ENCODE data around the gene LEFTY2.
"Not testable (repeated sequence)": the region's sequence is repeated elsewhere in the genome, so short reads cannot be mapped to it uniquely, and the experiment has no call there.

The LEFTY2 gene, protein sequence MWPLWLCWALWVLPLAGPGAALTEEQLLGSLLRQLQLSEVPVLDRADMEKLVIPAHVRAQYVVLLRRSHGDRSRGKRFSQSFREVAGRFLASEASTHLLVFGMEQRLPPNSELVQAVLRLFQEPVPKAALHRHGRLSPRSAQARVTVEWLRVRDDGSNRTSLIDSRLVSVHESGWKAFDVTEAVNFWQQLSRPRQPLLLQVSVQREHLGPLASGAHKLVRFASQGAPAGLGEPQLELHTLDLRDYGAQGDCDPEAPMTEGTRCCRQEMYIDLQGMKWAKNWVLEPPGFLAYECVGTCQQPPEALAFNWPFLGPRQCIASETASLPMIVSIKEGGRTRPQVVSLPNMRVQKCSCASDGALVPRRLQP

DNA sequence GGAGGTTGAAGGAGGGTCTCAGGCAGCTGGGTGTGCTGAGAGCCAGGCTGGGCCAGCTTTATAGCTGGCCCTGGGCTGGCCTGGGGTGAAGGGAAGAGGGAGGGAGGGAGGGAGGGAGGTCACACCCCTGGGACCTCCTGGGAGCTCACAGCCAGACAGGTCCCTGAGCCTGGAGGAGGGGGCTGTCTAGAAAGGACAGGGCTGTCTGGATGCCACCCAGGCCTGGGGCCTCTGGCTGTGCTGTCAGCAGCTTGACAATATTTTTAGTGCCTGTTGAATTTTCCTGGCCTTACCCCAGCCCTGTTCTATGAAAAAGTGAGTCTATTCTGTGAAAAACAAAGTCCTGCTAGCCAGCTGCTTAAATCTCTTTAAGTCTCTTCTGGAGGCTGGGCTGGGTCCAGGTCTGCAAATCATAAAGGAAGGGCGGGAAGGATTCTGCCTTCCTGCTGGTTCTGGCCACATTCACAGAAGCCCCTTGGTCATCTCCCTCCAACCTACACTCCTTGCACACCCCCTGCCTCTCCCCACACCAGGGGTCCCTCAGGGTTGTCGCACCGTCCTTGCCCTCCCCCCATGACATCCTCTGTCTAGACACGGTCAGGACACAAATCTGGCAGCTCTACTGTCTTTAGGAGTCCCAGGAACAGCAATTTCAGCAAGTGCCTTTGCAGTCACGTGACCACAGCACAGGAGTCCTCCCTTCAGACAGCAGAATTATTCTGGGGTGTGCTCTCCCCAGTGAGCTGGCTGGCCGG is at the start of gene LEFTY2:
TSS of gene LEFTY2 (minus strand) at position 34 of the 755 bp plus-strand sequence. CDS start 80 bp downstream, outside the sequence.
- no peak for DNase-seq

DNA sequence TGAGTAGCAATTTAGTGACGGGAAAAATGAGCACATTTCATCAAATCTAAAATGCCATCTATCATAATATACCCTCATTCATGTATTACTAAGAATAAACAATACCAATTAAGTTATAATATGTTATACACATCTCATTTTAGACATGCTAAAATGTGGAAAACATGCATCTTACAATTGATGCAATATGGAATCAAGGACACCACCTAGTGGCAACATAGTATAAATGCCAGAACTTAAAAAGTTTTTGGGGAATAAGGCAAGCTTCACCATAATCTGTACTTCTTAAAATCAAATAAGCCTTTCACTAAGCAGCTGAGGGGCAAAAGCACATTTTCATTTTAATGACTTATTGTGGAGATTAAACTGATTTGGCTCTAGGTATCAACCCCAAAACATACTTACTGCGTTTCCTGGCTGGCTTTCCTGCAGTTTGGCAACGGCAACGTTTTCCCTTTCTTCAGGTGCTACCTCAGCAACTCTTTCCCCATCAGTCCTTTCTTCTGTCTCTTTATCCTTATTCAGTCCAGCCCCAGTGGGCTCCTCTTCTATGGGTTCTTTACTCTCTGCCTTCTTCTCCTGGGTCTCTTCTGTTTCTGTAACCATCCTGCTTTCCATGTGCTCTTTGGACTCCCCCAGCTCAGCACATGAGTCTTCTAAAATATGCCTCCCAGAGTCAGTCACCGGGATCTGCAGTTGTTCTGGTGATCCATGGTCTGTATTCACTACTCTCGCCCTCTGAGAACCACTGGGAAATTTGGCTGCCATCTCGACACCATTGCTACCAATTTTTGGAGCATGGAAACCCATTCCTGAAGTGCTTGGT is 46.7 kb upstream of the LEFTY2 start:
- DNase-seq: no peak

DNA sequence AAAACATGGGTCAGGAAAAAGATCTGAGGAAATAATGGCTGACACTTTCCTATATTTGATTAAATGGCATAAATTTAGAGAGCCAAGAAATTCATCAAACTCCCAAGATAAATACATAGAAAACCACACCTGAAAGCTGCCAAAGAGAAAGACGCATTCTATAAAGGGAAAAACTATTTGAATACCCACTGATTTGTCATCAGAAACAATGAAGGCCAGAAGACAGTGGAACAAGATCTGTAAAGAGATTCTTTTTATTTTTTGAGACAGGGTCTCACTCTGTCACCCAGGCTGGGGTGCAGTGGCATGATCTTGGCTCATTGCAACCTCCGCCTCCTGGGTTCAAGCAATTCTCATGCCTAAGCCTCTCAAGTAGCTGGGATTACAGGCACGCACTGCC is 40.7 kb upstream of the LEFTY2 start:
- DNase-seq: no peak

DNA sequence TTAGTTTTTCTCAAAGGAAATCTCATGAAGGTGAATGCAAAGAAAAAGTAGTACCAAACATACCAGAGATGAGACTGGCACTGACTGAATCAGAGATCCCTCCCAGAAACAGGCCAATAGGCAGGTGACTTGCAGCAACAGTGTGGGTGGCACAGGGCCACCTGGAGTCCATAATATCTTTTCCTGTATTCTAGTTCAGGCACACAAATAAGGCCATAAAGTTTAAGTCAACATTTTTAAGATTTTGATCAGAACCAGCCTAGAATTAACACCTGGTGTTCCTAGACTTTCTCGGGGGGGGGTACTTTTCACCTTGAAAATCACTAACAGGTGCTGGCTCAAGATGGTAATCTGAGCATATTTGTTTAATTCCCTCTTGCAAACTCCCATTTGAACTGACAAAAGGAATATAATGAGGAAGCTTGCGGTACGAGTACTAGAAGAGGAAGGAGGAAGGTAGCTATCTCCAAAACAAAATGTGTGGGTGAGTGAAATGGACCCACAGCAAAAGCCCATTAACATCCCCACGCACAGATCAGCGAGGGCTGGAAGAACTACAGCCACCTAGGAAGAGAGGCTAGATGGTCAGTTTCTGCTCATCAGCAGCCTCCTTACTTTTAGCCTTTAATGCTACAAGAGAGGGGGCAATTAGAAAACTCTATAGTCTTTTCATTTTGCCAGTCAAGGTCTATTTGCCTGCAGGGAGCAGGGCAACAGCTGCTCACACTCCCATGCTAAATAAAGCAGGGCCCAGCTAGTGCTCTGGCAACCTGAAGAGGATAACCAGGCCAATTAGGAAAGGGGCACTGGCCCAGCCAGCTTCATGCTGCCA is 39.2 kb upstream of the LEFTY2 start:
- DNase-seq: no peak

DNA sequence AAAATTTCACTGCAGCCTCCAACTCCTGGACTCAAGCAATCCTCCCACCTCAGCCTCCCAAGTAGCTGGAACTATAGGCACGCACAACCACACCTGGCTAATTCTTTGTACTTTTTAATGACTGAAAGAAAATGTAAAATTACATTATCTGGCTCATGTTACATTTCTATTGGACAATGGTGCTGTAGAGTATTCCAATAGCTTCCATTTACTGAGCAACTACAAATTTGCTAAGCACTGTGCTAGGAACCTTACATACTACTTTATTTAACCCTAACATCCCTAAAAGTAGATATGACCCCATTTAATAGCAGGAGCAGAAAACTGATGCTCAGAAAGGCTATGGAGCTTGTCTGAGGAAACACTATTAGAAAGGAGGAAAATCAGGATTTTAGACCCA is 38.4 kb upstream of the LEFTY2 start:
- DNase-seq: no peak

DNA sequence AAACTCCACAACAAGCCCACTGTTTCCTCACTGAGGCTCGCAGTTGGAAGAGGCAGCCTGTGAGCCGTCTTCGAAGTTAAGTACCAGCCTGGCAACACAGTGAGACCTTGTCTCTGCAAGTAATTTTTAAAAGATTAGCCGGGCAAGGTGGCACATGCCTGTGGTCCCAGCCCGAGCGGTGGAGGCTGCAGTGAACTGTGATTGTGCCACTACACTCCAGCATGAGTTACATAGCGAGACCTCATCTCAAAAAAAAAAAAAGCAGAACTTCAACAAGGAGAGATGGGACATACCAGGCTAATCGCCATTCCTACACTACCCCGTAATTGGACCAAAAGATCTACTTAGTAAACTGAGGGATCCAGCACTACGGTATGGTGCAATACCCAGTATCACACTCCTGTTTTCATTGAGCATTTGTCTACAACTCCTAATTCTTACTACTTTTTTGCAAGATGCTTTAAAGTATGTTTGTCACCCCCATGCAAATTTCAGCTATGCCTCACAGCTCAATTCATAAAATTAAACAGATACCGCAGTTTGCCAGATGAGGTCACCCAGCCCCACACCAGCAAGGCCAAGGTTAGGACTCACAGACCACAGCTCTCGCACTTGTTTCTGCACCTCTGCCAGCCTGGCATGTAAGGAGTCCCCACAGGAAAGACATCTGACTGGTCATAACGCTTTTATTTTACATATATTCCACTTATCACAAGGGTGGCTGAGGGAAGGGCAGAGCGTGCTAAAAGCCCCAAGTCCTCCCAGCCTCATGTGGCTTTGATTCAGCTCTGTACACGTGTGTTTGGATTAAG is 37.1 kb upstream of the LEFTY2 start:
- DNase-seq: no peak

DNA sequence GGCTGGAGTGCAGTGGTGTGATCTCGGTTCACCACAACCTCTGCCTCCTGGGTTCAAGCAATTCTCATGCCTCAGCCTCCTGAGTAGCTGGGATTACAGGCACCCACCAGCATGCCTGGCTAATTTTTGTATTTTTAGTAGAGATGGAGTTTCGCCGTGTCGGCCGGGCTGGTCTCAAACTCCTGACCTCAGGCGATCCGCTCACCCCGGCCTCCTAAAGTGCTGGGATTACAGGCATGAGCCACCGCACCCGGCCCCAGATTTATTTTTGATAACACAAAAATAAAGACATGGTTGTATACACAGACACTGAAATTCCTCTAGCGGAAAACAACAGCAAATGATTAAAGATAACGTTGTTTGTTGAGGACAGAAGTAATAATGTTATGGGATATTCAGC is 34.1 kb upstream of the LEFTY2 start:
- not testable (repeated sequence) for DNase-seq

DNA sequence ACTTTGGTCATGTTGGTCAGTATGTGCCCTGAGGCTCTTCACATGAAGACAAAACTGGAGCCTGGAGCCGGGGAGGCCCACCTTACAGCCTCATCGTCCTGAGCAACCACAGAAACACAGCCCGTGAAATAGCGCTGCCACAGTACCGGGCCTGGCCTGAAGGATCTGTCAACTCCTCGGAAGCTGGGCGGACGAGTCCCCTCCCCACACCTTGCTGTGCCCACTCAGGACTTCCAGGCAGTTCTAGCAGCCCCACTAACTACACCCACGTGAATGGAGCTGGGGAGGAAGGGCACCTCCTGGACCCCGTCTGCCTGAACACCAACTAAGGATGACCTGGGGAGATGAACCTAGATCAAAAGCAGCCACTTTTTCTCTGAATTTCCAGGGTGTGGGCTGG is 33.4 kb upstream of the LEFTY2 start:
- no peak for DNase-seq

DNA sequence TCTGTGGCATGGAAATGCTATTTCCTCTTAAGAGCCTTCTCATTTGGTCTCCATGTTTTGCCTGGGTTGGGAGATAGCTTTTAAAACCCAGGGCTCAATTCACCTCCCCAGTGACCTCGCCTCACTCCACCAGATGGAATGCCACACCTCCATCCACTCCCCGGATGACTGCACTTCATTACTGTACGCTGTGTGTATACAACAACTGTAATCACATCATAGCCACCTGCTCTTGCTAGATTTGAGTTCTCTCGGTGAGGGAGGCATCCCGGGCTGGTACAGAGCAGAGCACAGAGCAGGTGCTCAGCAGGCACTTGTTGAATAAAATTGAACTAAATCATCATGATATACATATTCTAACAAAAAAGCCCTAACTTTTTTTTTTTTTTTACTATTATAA is 32.1 kb upstream of the LEFTY2 start:
- no peak for DNase-seq

DNA sequence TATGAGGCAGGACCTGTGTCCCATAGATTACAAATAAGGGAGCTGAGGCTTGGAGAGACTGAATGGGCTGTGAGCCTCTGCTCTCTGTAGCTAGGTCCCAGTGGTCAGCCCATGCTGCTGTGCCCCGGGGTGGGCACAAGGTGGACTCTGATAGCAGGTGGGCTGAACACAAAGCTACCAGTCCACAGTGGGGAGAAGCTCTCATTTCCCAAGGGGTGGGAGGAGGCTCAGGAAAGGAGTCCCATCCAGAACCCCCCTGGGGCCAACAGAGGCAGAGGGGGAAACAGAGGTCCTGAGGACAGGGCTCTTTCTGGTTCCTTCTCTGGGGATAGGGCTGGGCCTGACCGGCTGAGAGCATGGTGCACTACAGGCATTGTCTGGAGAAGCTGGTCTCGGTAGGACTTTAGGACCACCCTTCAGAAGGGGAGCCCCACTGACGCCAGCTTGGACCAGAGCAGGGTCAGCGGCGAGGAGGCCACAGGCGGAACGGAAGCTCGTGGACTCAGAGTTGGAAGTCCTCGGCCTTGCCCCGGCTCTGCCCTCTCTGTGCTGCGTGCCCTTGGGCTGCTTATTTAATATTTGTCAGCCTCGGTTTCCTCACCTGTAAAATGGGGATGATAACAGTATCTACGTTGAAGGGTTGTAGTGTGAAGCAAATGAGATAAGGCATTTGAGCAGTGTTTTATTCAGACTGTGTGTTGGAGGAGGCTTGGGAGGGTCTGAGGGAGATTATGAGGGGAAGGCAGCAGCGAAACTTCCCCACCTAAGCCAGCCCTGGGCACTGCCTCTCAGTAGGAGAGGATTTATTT is 31.5 kb upstream of the LEFTY2 start:
- DNase-seq: no peak

DNA sequence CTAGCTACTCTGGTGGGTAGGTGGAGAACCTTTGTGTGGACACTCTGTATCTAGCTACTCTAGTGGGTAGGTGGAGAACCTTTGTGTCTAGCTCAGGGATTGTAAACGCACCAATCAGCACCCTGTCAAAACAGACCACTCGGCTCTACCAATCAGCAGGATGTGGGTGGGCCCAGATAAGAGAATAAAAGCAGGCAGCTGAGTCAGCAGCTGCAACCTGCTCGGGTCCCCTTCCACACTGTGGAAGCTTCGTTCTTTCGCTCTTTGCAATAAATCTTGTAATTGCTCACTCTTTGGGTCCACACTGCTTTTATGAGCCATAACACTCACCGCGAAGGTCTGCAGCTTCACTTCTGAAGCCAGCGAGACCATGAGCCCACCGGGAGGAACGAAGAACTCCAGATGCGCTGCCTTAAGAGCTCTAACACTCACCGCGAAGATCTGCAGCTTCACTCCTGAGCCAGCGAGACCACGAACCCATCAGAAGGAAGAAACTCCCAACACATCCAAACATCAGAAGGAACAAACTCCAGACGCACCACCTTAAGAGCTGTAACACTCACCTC is 29.7 kb upstream of the LEFTY2 start:
- DNase-seq: not testable (repeated sequence)

DNA sequence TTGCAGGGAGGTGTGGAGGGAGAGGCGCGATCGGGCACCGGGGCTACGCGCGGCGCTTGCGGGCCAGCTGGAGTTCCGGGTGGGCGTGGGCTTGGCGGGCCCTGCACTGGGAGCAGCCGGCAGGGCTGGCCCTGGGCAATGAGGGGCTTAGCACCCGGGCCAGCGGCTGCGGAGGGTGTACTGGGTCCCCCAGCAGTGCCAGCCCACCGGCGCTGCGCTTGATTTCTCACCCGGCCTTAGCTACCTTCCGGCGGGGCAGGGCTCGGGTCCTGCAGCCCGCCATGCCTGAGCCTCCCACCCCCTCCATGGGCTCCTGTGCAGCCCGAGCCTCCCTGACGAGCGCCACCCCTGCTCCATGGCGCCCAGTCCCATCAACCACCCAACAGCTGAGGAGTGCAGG is 28.7 kb upstream of the LEFTY2 start:
- DNase-seq: not testable (repeated sequence)

DNA sequence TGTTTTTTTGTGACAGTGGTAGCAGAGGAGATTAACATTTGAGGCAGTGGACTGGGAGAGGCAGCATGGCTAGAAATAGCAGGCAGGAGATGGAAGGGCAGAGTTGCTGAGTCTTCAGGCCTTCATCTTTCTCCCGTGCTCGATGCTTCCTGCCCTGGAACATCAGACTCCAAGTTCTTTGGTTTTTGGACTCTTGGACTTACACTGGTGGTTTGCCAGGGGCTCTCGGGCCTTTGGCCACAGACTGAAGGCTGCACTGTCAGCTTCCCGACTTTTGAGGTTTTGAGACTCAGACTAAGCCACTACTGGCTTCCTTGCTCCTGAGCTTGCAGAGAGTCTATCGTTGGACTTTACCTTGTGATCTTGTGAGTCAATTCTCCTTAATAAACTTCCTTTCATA is 24.2 kb upstream of the LEFTY2 start:
- DNase-seq: no peak

DNA sequence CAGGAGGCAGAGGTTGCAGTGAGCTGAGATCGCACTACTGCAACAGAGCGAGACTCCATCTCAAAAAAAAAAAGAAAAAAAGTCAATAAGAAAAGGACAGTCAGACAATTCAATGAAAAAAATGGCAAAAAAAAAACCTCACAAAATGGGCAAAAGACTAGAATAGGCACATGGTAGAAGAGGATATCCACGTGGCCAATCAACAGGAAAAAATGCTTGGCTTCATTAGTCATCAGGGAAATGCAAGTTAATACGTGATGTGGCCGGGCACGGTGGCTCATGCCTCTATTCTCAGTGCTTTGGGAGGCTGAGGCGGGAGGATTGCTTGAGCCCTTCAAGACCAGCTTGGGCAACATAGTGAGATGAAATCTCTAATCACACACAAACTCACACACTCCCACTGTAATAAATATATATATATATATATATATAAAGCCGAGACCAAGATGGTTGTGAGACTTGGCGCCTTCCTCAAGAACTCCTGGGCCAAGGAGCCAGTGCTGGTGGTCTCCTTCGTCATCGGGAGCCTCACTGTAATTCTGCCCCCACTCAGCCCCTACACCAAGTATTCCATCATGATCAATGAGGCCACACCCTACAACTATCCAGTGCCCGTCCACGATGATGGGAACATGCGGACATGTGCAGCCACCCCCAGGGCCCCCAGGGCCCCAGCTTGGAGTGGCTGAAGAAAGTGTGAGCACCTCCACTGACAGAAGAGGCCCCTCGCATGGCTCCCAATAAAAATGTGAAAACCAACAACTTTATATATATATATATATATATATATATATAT is 22.9 kb upstream of the LEFTY2 start:
- no peak for DNase-seq

DNA sequence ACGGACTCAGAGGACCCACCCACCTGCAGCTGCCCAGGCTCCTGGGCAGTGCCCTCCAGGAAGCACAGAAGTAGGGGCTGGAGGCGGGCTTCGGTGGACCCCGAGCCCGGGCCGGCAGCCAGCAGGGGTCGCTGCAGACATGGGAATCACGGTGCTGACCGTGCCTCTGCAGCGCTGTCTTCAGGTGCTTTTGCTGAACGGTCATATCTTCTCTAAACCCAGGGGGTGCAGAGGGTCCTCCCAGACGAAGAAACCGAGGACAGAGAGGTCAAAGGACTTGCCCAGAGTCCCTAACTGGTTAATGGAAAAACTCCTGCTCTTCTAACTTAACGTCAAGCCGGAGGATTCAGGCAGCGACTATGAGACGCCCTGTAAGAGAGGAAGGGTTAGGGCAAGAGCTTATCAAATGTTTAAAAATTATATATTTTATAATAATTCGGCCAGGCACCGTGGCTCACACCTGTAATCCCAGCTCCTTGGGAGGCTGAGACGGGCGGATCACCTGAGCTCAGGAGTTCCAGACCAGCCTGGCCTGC is 21.5 kb upstream of the LEFTY2 start:
- DNase-seq: peak; percentile 68

DNA sequence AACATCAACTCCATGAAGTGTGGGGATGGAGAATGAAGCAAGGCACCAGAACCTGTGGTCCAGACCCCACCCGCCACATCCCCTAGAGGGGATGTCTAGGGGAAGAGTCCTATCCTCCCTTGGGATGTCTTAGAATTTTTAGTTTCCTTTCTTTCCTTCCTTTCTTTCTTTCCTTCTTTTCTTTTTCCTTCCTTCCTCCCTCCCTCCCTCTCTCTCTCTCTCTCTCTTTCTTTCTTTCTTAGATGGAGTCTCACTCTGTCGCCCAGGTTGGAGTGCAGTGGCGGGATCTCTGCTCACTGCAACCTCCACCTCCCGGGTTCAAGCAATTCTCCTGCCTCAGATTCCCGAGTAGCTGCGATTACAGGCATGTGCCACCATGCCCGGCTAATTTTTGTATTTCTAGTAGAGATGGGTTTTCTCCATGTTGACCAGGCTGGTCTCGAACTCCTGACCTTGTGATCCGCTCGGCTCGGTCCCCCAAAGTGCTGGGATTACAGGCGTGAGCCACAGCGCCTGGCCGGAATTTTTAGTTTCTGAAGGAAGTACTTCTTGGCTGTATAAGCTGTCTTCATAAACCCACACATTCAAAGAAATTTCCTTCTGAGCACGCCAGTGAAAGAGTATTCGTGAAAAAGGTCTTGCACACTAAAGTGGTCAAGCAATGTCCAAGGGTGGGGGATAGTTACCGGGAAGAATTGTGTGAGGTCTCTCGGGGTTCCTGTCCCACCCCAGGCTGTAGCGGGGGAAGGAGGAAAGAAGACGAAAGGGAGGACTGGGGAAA is 20.8 kb upstream of the LEFTY2 start:
- no peak for DNase-seq

DNA sequence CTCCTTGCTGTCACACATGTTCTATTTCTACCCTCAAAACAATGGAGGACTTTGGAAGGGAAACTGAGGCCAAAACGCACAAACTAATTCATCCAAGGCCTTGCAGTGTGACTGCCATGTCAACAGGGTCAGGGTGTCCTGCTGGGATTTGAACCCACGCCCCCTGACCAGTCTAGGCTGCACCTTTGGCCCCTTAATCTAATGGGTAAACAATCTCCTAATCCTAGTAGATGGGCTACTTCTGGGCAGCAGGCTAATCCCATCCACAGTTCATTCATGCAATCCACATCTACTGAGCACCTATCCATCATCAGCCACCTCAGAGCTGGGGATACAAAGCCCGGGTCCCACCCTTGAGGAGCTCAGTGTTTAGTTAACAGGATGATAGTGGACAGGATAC is 17.0 kb upstream of the LEFTY2 start:
- no peak for DNase-seq

DNA sequence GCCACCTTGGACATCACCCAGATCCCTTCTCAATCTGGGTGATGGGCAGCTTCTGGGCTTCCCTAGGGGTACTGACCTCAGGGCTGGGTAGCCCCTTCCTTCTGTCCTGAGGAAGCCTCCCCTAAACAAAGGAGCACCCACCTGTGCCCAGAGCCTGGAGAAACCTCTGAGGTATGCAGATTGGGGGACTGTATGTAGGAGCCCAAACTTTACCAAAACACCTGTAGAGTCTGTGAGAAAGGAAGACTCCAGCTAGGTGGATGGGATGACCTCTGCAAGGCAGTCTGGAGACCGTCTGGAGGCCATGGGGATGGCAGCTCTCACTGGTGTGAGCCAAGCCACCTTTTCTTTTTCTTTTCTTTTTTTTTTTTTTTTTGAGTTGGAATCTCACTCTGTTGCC is 13.7 kb upstream of the LEFTY2 start:
- no peak for DNase-seq
